Smooth muscle cell of trachea (primary cell): Measurements from ENCODE around the gene CBFA2T2. TPM values are rescaled to one million over a fixed set of nuclear protein-coding genes. Genes with fewer than 3 reads are reported as not detected.

Experiments used
- total RNA-seq: library from RNA; depleted of rRNA; stranded (reverse); fragments of >200 nt; gene quantifications from 2 replicates; pipeline ENCODE4 v1.2.1, GENCODE V29; 2014

CBFA2T2 gene
- 7.1 and 8.9 TPM in 2 replicates for total RNA-seq

DNA sequence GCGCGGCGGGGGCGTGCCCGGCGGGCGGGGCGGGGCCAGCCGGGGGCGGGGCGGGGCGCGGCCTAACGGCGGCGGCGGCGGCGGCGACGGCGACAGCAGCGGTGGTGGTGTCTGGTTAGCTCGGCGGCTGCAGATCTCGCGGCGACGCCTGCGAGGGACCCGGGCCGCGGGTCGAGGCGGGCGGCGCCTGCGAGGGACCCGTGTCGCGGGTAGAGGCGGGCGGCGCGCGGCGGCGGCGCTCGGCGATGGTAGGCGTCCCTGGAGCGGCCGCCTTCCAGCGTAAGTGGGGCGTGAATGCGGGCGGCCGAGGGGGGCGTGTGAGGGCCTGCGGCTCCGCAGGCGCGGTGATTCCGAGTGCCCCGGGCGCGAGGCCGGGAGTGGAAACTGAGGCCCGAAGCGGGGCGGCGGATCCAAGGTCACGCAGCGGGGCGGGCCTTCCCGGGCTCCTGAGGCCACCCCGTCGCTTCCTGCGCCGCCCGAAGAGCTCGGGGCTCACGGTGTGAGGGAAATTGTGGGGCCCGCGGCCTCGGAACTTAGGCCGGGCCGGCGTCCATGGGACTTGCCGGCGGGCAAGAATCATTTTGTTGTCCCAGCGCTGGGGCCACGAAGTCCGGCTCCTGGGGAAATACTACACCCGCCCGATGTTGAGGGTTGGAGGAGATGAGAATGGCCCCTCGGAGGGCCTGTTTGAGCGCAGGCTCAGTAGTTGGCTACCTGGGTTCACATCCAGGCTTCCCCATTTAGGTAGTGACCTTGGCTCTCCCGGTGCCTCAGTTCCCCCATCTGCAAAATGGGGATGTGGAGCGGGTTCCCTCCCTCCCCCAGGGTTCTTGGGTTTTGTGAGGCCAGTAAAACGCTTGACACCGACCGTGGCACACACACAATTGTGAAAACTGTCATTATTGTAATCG, at the start of gene CBFA2T2:
CBFA2T2 (plus strand) TSS at position 74 of the 911 bp plus-strand sequence; CDS start at position 246, 172 bp downstream.

DNA sequence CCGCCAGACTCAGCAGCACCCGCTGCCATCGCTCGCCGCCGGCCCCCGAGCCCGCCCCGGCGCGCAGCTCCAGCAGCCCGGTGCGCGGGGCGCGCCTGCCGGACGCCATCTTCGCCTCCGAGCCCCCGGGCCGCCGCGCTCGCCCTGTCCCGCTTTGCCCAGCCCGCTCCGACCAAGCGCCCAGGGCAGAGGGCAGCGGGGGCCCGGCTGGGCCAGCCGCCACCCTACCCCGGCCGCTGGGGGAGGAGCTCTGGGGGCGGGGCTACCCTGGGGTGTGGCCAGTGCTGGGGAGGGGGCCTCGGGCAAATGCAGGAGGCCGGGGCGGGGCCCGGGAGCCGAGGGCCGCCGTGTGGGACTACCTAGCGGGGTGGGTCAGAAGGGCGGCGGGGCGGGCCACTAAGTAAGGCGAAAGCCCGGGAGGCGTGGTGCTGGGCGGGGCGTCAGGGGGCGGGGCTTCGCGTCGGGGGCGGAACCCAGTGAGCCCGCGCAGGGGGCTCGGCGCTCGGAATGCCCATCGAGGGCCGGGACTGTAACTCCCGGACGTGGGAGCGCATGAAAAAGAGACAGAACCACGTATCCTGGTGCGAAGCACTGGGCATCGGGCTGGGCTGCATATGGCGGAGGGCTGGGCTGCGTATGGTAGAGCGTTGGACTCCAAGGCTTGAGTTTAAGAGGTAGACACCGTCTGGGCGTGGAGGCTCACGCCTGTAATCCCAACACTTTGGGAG, 46.2 kb upstream of the CBFA2T2 start, which contains the start of gene SNTA1:
SNTA1 (minus strand) TSS at position 252 of the 728 bp plus-strand sequence; CDS start at position 109, 143 bp downstream.

DNA sequence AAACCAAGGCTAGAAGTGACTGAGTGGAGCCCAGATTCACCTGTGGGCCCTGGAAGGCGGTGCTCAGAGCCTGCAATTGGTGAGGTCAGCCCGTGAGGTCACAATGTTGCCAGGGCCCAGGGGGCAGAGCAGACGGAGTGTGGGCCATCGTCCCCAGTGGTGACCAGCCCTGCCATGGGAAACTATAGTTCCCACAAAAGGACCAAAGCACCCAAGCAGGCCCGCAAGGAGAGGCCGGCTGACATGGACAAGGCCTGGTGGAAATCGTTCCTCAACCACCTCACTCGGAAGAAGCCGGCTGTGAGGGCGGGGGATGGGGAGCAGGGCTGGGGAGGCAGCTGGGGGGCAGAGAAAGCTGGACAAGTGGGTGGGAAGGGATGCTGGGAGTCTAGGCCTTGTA, 172.3 kb downstream of the CBFA2T2 start, which contains the start of gene C20orf144:
C20orf144 (plus strand) TSS at position 156 of the 400 bp plus-strand sequence; CDS start at position 175, 19 bp downstream.

DNA sequence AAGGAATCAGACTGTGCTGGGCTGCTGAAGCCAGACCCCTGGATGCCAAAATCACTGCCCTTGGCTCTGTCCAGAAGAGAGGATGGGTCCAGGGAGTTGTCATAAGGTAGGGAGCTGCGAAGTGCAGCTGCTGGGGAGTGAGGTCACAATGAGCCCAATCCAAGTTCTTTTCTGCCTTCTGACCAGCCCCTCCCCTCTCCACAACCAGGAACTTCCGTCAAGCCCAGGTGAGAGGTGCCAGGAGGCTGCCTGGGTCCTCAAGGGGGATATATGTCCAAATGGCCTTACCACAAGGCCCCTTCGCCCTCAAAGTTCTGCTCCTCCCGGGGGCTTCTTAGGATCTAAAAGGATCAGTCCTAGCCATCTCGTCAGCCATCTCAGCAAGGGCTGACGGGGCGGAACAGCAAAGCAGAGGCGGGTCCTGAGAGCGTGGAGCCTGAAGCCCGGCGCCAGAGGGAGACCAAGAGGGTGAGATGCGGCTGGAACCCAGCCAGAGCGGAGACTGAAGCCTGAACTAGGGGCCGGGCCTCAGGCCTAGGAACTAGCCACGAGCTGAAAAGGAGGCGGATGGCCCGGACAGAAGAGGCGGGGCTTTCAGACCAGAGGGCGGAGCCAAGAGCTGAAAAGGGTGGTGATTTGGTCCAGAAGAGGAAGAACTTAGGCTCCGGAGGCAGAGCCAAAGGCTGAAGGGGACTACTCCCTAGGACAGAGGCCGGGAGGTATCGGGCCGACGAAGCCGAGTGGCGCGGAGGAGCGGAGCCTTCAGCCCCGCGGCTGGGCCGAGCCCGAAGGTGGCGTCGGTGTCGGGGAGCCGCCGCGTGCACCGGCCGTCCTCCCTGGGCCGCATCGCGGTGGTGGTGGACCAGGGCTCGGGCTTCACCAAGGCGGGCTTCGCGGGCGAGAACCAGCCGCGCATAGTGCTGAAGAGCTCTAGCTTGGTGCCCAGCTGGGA, 176.7 kb downstream of the CBFA2T2 start, which contains the start of gene ACTL10:
ACTL10 (plus strand) TSS at position 651 of the 952 bp plus-strand sequence. CDS start 555 bp downstream, outside the sequence.

DNA sequence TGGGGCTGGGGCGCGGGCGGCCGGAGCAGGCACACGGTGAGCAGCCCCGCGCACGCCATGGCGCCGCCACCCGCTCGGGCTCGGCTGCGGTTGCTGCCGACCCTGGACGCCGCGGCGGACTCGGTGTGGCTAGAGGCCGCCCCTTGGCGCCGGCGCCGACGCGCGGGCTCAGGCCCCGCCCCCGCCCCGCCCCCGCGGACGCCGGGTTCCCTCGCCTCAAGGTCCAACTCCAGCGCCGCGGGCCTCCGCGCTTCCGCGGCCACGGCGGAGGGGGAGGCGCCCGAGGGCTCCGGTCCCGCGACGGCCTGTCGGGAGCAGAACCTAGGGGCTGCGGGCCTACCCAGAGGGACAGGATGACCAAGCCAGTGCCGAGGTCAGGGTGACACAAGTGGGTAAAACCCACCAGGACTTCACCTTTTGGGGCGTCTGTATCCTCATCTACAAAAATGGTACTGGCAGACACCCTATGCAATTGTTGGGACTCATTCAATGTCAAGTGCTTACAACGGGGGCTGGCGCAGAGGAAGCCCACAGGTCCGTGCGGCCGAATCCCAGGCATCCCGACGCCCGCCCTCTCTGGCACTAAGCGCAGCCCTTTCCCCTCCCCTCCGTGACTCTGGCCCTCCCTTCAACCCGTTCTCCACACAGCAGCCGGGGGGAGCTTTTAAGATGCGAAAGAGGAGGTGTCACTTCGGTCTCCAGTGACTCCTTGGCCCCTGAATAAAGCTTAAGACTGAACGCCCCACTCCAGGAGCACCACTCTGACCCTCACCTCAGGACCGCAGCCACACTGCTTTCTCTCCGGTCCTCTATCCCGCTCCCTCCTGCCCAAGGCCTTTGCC, 184.6 kb downstream of the CBFA2T2 start, which contains the start of gene NECAB3:
NECAB3 (minus strand) TSS at position 135 of the 842 bp plus-strand sequence; CDS start at position 59, 76 bp downstream.

DNA sequence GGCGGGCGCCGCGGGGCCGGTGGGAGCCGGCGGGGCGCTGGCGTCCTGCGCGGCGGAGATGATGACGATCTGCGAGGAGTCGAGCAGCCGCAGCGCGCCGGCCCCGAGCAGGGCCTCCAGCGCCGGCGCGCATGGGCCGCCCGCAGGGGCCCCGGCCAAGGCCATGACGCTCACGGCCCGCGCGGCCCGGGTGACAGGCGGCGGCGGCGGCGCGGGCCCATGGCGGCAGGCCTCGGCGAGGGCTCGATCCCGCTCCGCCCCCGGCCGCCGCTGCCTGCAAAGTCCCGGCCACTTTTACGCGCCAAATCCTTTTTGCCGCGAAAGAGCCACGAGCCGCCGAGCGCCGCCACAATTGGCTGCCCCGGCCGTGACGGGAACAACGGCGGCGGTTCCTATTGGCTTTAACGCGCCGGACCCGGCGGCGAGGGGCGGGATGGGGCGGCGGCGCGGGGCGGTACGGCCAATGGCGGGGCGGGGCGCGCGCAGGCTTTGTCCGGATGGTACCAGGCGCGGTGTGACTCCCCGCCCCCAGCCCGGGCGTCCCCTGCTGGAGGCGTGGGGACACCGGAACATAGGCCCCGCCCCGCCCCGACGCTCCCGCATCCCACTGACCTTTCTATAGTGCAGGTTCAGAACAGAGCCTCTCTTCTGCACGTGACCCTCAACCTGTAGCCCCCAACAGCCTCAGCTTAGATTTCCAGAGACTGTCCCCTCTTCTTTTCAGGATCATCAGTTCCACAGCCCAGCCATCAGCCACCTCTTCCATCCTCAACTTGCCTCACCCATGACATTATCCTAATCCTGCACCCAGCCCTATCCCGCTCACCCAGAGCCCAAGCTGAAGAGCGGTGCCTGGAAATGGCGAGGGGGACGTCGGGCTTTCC, 196.4 kb downstream of the CBFA2T2 start, which contains the start of gene E2F1:
E2F1 (minus strand) TSS at position 286 of the 884 bp plus-strand sequence; CDS start at position 165, 121 bp downstream.

Other genes starting within 250 kb of the CBFA2T2 start
- not detected in 2 replicates for gene BPIFB1, start 206.9 kb upstream of the CBFA2T2 start, total RNA-seq
- 18.9 and 23.7 TPM in 2 replicates for gene CDK5RAP1, start 88.6 kb upstream of the CBFA2T2 start, total RNA-seq
- 42.0 and 47.0 TPM in 2 replicates for gene SNTA1, start 46.3 kb upstream of the CBFA2T2 start, total RNA-seq
- gene C20orf144, start 172.2 kb downstream of the CBFA2T2 start, total RNA-seq = under 0.01 and 0.44 TPM in 2 replicates
- 3.0 and 3.3 TPM in 2 replicates for gene ACTL10, start 176.8 kb downstream of the CBFA2T2 start, total RNA-seq
- gene NECAB3, start 184.3 kb downstream of the CBFA2T2 start, total RNA-seq = 29.5 and 42.2 TPM in 2 replicates
- gene E2F1, start 196.3 kb downstream of the CBFA2T2 start, total RNA-seq = 1.8 and 4.5 TPM in 2 replicates
- 7.6 and 9.1 TPM in 2 replicates for gene PXMP4, start 230.2 kb downstream of the CBFA2T2 start, total RNA-seq
- 1.2 and 2.2 TPM in 2 replicates for gene ZNF341, start 241.9 kb downstream of the CBFA2T2 start, total RNA-seq